OCI-LY3 (cell line): ENCODE measurements around the gene DCAKD.

Experiments
- EZH2phosphoT487 ChIP-seq: fragments of 200-600 bp; shearing (Covaris generic); IDR thresholded peaks from 2 replicates; pipeline ENCODE4 v1.6.1; 2018; ENCODE audit warnings: antibody characterized with exemption, mixed run types, low read depth
- TF ChIP-seq, protein P1 (sequence below): fragments of 200-600, 300-600 bp; sonication (generic); IDR thresholded peaks from 2 replicates; pipeline ENCODE4 v1.5.1; 2014; ENCODE audit warnings: antibody characterized with exemption, low read length, low read depth

DNA sequence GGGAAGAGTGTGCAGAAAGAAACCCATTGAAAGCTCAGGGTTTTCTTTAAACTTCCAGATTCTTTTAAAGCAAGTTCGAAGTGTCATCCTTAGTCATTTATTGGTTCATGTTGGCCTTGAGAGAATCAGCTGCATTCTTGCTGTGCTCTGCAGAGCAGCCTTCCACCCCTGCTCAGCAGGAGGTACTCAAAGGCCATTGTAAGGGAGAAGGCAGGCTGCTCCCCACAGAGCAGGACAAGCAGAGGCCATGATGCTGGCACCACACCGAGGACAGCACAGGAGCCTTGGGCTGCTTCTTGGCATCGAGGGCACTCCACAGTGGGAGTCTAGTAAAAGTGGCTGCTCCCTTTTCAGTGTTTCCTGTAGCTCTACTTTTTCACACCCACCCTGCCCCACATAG, 39.3 kb upstream of the DCAKD start:
- TF ChIP-seq, protein P1, sequence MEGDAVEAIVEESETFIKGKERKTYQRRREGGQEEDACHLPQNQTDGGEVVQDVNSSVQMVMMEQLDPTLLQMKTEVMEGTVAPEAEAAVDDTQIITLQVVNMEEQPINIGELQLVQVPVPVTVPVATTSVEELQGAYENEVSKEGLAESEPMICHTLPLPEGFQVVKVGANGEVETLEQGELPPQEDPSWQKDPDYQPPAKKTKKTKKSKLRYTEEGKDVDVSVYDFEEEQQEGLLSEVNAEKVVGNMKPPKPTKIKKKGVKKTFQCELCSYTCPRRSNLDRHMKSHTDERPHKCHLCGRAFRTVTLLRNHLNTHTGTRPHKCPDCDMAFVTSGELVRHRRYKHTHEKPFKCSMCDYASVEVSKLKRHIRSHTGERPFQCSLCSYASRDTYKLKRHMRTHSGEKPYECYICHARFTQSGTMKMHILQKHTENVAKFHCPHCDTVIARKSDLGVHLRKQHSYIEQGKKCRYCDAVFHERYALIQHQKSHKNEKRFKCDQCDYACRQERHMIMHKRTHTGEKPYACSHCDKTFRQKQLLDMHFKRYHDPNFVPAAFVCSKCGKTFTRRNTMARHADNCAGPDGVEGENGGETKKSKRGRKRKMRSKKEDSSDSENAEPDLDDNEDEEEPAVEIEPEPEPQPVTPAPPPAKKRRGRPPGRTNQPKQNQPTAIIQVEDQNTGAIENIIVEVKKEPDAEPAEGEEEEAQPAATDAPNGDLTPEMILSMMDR: no peak
- TF ChIP-seq EZH2phosphoT487: no peak
